ENCODE results near the gene ICAM2. TPM values are rescaled to one million over a fixed set of nuclear protein-coding genes. Genes with fewer than 3 reads are reported as not detected.

ICAM2 gene
- total RNA-seq, 4 donors from 2014 or later, result 7.2 to 71.1 (median 36.7) TPM

DNA sequence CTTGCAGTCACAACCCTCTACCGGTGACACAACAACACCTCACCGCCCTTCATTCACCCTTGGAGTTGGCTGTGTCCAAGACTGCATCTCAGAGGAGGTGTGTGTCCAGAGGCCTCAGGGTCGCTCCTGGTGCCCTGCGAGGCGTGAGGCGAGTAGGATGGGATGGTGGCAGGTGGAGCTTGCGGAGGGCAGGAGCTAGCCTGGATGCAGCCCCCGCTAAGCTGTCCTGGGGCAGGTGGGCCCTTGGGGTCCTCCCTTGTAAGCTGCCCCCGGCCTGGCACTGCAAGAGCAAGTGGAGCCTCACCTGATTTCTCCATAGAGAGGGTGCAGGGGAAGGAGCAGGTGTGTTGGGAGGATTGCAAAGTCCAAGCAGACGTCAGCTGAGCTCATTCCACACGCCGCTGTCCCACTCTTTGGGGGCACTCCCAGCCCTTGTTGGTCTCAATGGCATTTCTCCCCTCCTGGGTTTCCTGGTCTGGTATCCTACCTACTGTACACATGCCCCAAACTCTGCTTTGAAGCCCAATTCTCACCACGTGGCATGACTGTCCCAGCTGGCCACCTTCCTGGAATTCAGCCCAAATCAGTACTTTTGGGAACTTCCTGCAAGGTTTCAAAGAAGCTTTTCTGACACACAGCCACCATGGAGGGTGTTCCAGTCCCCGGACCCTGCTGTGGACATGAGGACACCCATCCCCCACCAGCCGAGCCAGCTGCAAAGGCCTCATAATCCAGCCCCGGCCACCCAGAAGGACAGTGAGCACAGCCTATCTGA lies 18.1 kb upstream of the ICAM2 start:
- no peak for ATAC-seq
- no peak for TF ChIP-seq EP300 (IDR thresholded peaks at IDR 0.05)
- TF ChIP-seq, protein P1, sequence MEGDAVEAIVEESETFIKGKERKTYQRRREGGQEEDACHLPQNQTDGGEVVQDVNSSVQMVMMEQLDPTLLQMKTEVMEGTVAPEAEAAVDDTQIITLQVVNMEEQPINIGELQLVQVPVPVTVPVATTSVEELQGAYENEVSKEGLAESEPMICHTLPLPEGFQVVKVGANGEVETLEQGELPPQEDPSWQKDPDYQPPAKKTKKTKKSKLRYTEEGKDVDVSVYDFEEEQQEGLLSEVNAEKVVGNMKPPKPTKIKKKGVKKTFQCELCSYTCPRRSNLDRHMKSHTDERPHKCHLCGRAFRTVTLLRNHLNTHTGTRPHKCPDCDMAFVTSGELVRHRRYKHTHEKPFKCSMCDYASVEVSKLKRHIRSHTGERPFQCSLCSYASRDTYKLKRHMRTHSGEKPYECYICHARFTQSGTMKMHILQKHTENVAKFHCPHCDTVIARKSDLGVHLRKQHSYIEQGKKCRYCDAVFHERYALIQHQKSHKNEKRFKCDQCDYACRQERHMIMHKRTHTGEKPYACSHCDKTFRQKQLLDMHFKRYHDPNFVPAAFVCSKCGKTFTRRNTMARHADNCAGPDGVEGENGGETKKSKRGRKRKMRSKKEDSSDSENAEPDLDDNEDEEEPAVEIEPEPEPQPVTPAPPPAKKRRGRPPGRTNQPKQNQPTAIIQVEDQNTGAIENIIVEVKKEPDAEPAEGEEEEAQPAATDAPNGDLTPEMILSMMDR (IDR thresholded peaks at IDR 0.05), result no peak
- no peak for TF ChIP-seq POLR2AphosphoS5 (IDR thresholded peaks at IDR 0.05)
- TF ChIP-seq POLR2A (IDR thresholded peaks at IDR 0.05), result no peak
- WGBS, 2 donors (ENCODE audit: low coverage in 1 of 2), result 40 to 87% methylated on average over 4 to 9 of the region's 16 CpGs

DNA sequence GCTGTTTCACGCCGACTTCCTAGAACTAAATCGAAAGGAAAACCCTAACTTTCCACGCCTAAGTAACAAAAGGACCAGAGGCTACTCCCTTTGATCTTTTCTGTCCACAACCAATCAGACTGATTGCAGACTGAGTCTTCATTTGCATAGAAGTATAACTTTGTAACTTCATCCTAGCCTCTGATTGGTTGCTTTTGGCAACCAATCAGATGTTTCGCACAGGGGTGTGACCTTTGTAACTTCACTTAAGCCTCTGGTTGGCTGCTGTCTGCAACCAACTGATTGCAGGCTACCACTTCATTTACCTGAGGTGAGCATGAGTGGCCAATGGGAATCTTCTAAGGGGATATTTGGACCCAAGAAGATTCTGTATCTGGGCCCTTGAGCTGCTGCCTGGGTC lies 17.4 kb upstream of the ICAM2 start:
- 89 to 100% methylated on average over 1 to 3 of the region's 5 CpGs for WGBS, 2 donors (ENCODE audit: low coverage in 1 of 2)
- TF ChIP-seq POLR2AphosphoS5 (IDR thresholded peaks at IDR 0.05), result no peak
- TF ChIP-seq, protein P1 (IDR thresholded peaks at IDR 0.05), result no peak
- Histone ChIP-seq H3K27ac (no peak overlapping the region), H3K4me1 (no peaks in the 10 kb centered on the region), H3K9me3 (no peaks in the 10 kb centered on the region), H3K4me3 (no peak overlapping the region), H3K27me3 (no peaks in the 10 kb centered on the region), H3K36me3 (peaks cover 0 to 32% of the 10 kb centered on the region in 2 donors)
- ATAC-seq, result no peak

More for the DNA sequence above, 18.1 kb upstream of the ICAM2 start:
- H3K27me3 ChIP-seq, result no peaks in the 10 kb centered on the region
- H3K4me3 ChIP-seq, result no peak overlapping the region
- no peaks in the 10 kb centered on the region for H3K9me3 ChIP-seq
- peaks cover 0 to 39% of the 10 kb centered on the region in 2 donors for H3K36me3 ChIP-seq
- no peaks in the 10 kb centered on the region for H3K4me1 ChIP-seq
- no peak overlapping the region for H3K27ac ChIP-seq

DNA sequence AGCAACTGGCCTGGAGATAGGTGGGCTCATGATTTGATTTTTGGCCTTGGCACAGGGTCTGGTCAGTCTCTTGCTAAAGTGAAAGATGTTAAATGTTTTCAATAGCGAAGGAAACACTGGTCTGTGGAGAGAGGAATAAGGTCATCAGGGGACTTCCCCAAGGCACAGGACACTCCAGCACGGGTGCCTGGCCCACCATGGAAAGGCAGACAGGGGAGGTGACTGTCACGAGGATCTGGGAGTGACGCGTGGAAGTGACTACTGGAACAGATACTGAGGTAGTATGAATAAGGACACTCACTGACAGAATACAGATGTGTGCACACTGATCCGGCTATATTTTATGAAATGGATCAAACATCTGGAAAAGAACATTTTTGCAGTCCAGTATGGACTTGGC lies 16.7 kb upstream of the ICAM2 start:
- no peak overlapping the region for H3K4me3 ChIP-seq
- no peaks in the 10 kb centered on the region for H3K27me3 ChIP-seq
- H3K27ac ChIP-seq, result no peak overlapping the region
- no peak for TF ChIP-seq EP300 (IDR thresholded peaks at IDR 0.05)
- TF ChIP-seq POLR2A (IDR thresholded peaks at IDR 0.05), result no peak
- TF ChIP-seq, protein P1 (IDR thresholded peaks at IDR 0.05), result no peak
- no peak for TF ChIP-seq POLR2AphosphoS5 (IDR thresholded peaks at IDR 0.05)
- H3K4me1 ChIP-seq, result no peaks in the 10 kb centered on the region
- no peaks in the 10 kb centered on the region for H3K9me3 ChIP-seq
- H3K36me3 ChIP-seq, result peaks cover 0 to 26% of the 10 kb centered on the region in 2 donors
- ATAC-seq, result no peak
- 76 to 91% methylated on average over 1 to 5 of the region's 6 CpGs for WGBS, 2 donors (ENCODE audit: low coverage in 1 of 2)

DNA sequence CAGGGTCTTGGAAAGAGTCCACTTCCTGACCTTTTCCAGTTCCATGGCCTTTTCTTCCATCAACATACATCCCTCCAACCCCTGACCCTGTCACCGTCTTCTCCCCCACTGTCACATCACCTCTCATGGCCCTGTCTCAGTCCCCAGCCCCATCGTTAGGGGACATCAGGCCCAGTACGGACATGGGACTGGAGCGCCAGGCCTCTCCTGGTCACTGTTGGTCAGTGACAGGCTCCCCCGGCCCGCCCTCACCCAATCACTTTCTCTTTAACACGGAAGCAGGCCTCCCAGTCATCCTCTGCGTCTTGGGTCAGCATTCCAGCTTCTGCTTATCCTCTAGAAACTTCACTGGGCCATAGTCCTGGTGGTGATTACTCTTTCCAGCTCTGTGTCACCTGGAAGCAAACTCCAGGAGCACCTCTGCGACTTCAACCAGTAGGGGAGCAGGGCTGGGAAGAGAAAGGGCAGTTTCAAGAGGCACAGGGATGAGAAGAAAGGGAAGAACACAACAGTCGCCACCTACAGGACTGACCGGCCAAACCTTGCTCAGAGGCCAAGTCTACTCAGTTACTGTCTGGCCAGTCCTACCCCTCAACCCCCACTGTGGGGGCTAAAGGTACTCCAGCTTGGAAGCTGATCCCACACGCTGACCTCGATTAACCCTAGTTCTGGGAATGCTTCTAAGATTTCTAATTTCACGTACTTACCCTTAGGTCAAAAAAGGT lies 15.9 kb upstream of the ICAM2 start:
- Histone ChIP-seq H3K4me3 (no peak overlapping the region), H3K9me3 (no peaks in the 10 kb centered on the region), H3K27me3 (no peaks in the 10 kb centered on the region), H3K4me1 (no peaks in the 10 kb centered on the region), H3K27ac (no peak overlapping the region), H3K36me3 (peaks cover 0 to 19% of the 10 kb centered on the region in 2 donors)
- TF ChIP-seq POLR2AphosphoS5 (IDR thresholded peaks at IDR 0.05) (no peak), EP300 (IDR thresholded peaks at IDR 0.05) (no peak), POLR2A (IDR thresholded peaks at IDR 0.05) (no peak)
- TF ChIP-seq, protein P1 (IDR thresholded peaks at IDR 0.05), result no peak
- 92 to 97% methylated on average over 4 to 8 of the region's 14 CpGs for WGBS, 2 donors (ENCODE audit: low coverage in 1 of 2)
- no peak for ATAC-seq

Measured in gastroesophageal sphincter (tissue), 4 donors.